HFFc6 (cell line): Measurements from ENCODE around the gene KCNC1. TPM values are rescaled to one million over a fixed set of nuclear protein-coding genes. Genes with fewer than 3 reads are reported as not detected.

Experiments used
- DNase-seq: peaks from one replicate; pipeline ENCODE4 v3.0.0-alpha.2; 2018
- H3K27ac Mint-ChIP-seq: 2 replicates; pipeline ENCODE4 v1.8.0; 2020; ENCODE audit warnings: mild to moderate bottlenecking, mixed read lengths
- H3K27me3 Mint-ChIP-seq: 2 replicates; pipeline ENCODE4 v1.8.0; 2021; ENCODE audit warnings: mild to moderate bottlenecking, moderate library complexity, mixed read lengths; ENCODE audit not compliant: insufficient read depth
- H3K36me3 Mint-ChIP-seq: 2 replicates; pipeline ENCODE4 v1.8.0; 2021; ENCODE audit warnings: low read depth, mixed read lengths
- H3K4me1 Mint-ChIP-seq: 2 replicates; pipeline ENCODE4 v1.8.0; 2020; ENCODE audit warnings: low read depth, mixed read lengths
- H3K4me3 Mint-ChIP-seq: 2 replicates; pipeline ENCODE4 v1.8.0; 2020; ENCODE audit warnings: mild to moderate bottlenecking, moderate library complexity, mixed read lengths
- H3K9me3 Mint-ChIP-seq: 2 replicates; pipeline ENCODE4 v1.8.0; 2020; ENCODE audit warnings: mild to moderate bottlenecking, mixed read lengths
- CTCF ChIP-seq: fragments of 200-600 bp; sonication (generic); IDR thresholded peaks from 2 replicates; pipeline ENCODE4 v1.5.0; 2021; ENCODE audit warnings: antibody characterized with exemption, mild to moderate bottlenecking
- total RNA-seq, 6 experiments: library from RNA; stranded (reverse); fragmentation: NEBNext Ultra II Directional; extraction: Animal tissue kit (Norgen Biotek cat#: 25700); gene quantifications; 2 replicates in 1 of 6; 3 replicates in 5 of 6; pipeline ENCODE4 v1.2.3, GENCODE V29; 2021

The KCNC1 gene
- total RNA-seq, 6 experiments from 2014 or later = not detected

- DNase-seq = peak; percentile 19
- H3K4me1 Mint-ChIP-seq = peaks cover 6% of the 10 kb centered on the region; the same call in 1 of the 2 replicates
- H3K9me3 Mint-ChIP-seq = no peaks in the 10 kb centered on the region
- TF ChIP-seq CTCF = no peak
- H3K36me3 Mint-ChIP-seq = no peaks in the 10 kb centered on the region
- H3K27ac Mint-ChIP-seq = no peak overlapping the region
- H3K4me3 Mint-ChIP-seq = no peak overlapping the region
- no peaks in the 10 kb centered on the region for H3K27me3 Mint-ChIP-seq
Observed at GRCh38 chr11:17828311-17828751, 93.8 kb downstream of the KCNC1 start.

GRCh38 chr11:17831228-17831627 is 96.6 kb downstream of the KCNC1 start:
- Mint-ChIP-seq H3K36me3 (no peaks in the 10 kb centered on the region), H3K27ac (no peak overlapping the region), H3K27me3 (peaks cover 2% of the 10 kb centered on the region; the same call in 1 of the 2 replicates), H3K4me1 (peaks cover 6% of the 10 kb centered on the region; the same call in 1 of the 2 replicates), H3K9me3 (no peaks in the 10 kb centered on the region), H3K4me3 (no peak overlapping the region)
- TF ChIP-seq CTCF = no peak
- DNase-seq = no peak

GRCh38 chr11:17831883-17832282 is 97.3 kb downstream of the KCNC1 start:
- Mint-ChIP-seq H3K4me1 (peaks cover 6% of the 10 kb centered on the region; the same call in 1 of the 2 replicates), H3K36me3 (no peaks in the 10 kb centered on the region), H3K27me3 (peaks cover 2% of the 10 kb centered on the region; the same call in 1 of the 2 replicates), H3K27ac (no peak overlapping the region), H3K4me3 (no peak overlapping the region), H3K9me3 (no peaks in the 10 kb centered on the region)
- no peak for DNase-seq
- TF ChIP-seq CTCF = no peak

Other genes starting within 250 kb of the KCNC1 start
- not detected for gene USH1C, start 190.4 kb upstream of the KCNC1 start, total RNA-seq
- gene OTOG, start 187.5 kb upstream of the KCNC1 start, total RNA-seq = not detected
- gene MYOD1, start 15.2 kb upstream of the KCNC1 start, total RNA-seq = not detected